UCSD-AML1 (cell line): ENCODE measurements around the gene RHOA.

Experiments
- DNase-seq: peaks from one replicate; lab custom pipeline; 2025; ENCODE audit not compliant: unreplicated experiment; lab: John Stamatoyannopoulos, UW

Gene RHOA

GRCh38 chr3:49411968-49412631, at the start of gene RHOA, which contains the start of gene TCTA:
Gene RHOA (minus strand): TSS chr3:49411976. CDS start chr3:49375589, 36,387 bp downstream.
Gene TCTA (plus strand): TSS chr3:49412423. CDS start chr3:49412427, 4 bp downstream.
- DNase-seq, result peak; percentile 99

DNA sequence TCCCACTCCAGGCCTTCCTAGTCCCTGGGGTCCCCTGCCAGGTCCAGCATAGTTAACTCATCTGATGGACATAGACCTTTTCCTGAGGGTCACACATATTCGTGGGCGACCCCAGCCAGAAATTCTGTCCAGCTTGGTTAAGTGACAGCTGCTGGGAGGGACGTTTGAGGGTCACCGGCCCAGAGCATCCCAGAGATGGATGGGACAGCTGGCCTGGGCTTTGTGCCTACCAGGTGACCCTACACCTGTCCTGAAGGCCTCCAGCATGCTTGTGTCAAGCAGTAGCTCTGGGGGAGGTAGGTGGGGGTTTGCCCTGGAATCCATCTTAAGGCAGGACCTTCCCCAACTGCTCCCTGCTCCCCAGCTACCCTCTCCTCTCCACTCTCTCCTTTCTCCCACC, 49.2 kb upstream of the RHOA start:
- DNase-seq, result no peak

- no peak for DNase-seq
These were observed 48.6 kb upstream of the RHOA start for GRCh38 chr3:49460188-49460890.

- no peak for DNase-seq
These were observed 44.7 kb upstream of the RHOA start for GRCh38 chr3:49456466-49456865.

- DNase-seq, result no peak
These were observed 43.3 kb upstream of the RHOA start for GRCh38 chr3:49454898-49455681.

- peak; percentile 24 for DNase-seq
These were observed 42.7 kb upstream of the RHOA start for GRCh38 chr3:49454458-49454857.

DNA sequence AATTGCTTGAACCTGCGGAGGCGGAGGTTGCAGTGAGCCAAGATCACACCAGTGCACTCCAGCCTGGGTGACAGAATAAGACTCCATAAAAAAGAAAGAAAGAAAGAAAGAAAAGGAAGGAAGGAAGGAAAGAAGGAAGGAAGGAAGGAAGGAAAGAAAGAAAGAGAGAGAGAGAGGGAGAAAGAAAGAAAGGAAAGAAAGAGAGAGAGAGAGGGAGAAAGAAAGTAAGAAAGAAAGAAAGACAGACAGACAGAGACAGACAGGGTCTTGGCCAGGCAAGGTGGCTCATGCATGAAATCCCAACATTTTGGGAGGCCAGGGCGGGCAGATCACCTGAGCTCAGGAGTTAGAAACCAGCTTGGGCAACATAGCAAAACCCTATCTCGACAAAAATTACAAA, 41.8 kb upstream of the RHOA start:
- DNase-seq, result no peak

DNA sequence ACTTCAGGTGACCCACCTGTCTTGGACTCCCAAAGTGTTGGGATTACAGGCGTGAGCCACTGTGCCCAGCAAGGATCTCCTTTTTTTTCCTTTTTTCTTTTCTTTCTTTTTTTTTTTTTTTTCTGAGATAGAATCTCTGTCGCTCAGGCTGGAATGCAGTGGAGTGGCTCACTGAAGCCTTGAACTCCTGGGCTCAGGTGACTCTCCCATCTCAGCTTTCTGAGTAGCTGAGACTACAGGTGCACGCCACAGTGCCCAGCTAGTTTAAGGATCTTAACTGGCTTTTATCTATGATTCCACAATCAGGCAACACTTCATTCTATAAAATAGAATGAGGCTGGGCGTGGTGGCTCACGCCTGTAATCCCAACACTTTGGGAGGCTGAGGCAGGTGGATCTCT, 33.6 kb upstream of the RHOA start:
- no peak for DNase-seq

GRCh38 chr3:49434731-49435130, 23.0 kb upstream of the RHOA start:
- no peak for DNase-seq

DNA sequence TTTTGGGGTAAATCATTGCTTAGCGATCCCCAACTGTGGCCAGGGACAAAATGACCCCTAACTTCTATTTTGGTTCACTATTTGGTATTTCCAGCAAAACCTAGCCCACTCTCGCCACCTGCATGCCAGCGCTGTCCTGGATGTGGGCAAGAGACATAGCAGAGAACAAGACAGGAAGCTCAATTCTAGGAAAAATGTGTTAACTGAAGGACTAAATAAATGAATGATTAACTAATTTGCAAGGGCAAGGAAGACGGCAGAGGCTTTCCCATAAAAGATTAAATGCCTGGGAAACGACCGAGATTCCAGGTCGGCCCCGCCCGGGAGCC, 16.9 kb upstream of the RHOA start:
- peak; percentile 47 for DNase-seq

- DNase-seq, result no peak
These were observed 15.8 kb upstream of the RHOA start for GRCh38 chr3:49427586-49427985.

DNA sequence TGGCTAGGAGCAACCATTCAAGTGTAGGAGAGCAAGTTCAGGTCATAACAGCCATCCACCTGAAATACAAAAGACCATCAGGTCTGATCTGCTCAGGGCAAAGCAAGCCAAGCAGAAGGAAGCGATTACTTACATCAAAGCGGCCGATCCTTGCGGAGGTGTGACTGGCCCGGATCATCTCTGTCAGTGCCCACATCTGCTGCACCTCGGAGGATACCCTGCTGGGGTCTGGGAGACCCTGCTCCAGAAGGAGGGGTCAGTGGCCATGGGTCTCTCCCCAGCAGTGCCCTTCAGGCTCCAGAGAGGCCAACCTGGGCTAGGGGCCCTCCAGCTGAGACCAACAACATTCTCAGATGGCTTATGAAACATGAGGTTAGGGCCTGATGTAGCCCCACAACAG, 13.0 kb upstream of the RHOA start:
- DNase-seq, result no peak

GRCh38 chr3:49422379-49423248, 10.8 kb upstream of the RHOA start, which contains the start of gene AMT:
Gene AMT (minus strand): TSS chr3:49422473. CDS start chr3:49422450, 23 bp downstream.
- no peak for DNase-seq

DNA sequence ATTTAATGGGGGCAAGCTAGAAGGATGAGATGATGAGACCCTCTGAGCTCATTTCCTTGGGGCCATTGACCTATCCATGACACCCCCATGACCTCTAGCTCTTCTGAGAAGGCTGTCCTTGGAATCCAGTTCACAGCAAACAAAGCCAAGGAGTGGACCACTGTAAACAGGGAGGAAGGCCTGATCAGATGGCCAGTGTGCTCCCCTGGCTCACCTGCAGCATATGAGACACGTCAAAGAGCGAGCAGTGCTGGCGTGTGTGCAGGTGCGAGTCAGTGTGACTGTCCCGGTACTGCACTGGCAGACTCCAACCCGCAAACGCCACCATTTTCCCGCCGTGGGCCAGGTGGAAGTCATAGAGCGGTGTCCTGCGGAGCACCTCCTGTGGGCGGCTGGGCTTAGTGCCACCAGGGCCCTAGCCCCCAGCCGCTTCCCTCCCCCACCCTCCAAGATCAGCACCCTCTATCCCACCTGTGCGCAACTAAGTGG, 10.2 kb upstream of the RHOA start:
- DNase-seq, result no peak

DNA sequence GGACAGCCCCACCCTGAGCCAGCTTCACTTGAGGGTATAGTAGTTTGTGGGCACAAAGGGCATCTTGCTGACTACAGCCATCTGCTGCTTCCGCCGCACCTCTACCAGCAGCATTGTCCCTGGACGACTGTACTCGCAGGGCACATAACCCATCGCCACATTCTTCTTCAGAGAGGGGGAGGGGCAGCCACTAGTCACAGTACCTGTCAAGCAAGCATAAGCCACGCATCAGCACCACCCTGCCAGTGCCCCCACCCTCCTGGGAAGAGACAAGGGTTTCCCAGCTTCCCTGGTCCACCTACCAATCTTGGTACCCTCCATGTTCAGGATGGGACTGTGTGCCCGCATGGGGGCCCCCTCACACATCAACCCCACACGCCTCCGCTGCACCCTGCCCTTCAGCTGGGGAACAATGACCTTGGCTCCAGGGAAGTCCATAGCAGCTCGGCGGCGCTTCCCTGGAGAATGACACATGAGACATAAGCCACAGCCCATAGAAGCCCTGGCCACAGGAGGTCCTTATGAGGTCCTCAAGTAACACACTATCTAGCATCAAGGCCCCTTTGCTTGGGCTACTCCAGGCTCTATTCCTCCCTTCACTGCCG, 5.8 kb upstream of the RHOA start:
- no peak for DNase-seq

- DNase-seq, result no peak
These were observed 5.1 kb upstream of the RHOA start for GRCh38 chr3:49416867-49417266.

DNA sequence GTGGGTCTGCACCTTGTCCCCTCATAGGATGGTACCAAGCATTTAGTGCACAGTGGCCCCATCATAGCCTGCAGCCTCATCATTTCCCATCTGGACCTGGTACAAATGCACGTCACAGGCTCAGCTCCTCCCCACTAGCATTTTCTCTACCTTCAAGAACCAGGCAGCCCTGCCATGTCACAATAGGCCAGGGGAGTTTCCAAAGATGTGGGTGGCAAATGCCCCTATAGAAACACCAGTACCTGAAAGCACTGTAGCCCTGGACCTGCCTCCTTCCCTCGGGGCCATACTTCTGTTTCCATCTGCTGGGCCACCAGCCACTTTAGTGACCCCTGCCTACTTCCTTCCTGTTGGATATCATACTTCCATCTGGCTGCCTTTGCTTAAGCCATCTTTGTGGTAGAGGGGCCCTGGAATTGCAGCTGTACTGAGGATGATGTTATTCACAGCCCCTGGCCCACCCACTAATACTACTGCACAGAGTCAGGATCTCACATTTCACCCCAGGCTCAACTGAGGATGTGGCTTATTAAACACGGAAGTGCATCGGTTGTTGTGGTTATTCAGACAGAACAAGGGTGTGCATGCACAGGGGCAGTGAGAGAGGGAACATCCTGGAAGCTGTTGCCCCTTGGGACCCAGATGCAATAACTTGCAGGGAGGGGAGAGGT, 4.3 kb upstream of the RHOA start:
- peak; percentile 68 for DNase-seq

- DNase-seq, result no peak
These were observed 3.0 kb upstream of the RHOA start for GRCh38 chr3:49414753-49415152.

DNA sequence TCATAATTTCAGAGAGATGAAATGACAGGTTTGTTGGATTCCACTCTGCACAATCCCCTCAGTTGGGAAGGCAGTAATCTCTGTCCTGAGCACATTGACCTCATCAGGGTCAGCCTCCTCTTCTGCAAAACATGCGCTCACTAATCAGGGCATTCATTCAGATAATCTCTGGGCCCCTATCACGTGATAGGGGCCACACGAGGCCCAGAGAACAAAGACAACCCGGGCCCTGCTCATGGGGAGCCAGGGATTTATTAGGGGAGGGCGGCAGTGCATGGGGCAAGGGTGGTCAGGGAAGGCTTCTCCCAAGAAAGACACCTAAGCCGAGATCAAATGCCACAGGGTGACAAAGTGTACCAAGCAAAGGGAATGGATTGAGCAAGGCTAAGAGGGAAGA, 1.6 kb upstream of the RHOA start:
- DNase-seq, result no peak
